Naive thymus-derived CD4-positive, alpha-beta T cell (primary cell): ENCODE data around the gene ST6GALNAC1. TPM values are rescaled to one million over a fixed set of nuclear protein-coding genes. Genes with fewer than 3 reads are reported as not detected.

ENCODE experiments used
- ATAC-seq: fragments of 150-1000 bp; cut with Tn5 transposase; 2 replicates; pipeline ENCODE4 v1.10.0; 2021; ENCODE audit warnings: mild to moderate bottlenecking, moderate library complexity
- CTCF ChIA-PET: fragments of 350-600 bp; sonication (Branson Sonifier 250); formaldehyde crosslinking; loops from one replicate; lab custom pipeline; 2021; ENCODE audit warnings: antibody characterized with exemption; lab: Charles Lee
- POLR2A ChIA-PET: fragments of 350-600 bp; sonication (Branson Sonifier 250); formaldehyde crosslinking; loops from one replicate; lab custom pipeline; 2021; ENCODE audit warnings: antibody characterized with exemption, inconsistent platforms; lab: Charles Lee
- DNase-seq, 9 donors: peaks; one replicate each; pipeline versions ENCODE4 v3.0.0 to v3.0.0-alpha.2; 2020 to 2022; ENCODE audit warnings: mixed read lengths in 1 of 9
- H3K27ac ChIP-seq: one replicate; pipeline ENCODE4 v1.7.0; 2013; ENCODE audit warnings: mild to moderate bottlenecking, low read depth, low read length, moderate library complexity
- H3K27me3 ChIP-seq, 2 donors: one replicate each; pipeline ENCODE4 v1.7.0; 2013; ENCODE audit warnings: low read length in 2 of 2, mild to moderate bottlenecking in 2 of 2, moderate library complexity in 2 of 2; ENCODE audit not compliant: control insufficient read depth in 2 of 2, insufficient read depth in 2 of 2
- H3K36me3 ChIP-seq, 3 experiments: 1 replicate in 2 of 3; 2 replicates in 1 of 3; pipeline ENCODE4 v1.7.0; 2013; ENCODE audit warnings: low read length in 3 of 3, mild to moderate bottlenecking in 3 of 3, moderate library complexity in 1 of 3; ENCODE audit not compliant: insufficient read depth in 3 of 3, control insufficient read depth in 2 of 3
- H3K4me1 ChIP-seq, 2 donors: one replicate each; pipeline ENCODE4 v1.7.0; 2013; ENCODE audit warnings: low read length in 2 of 2, mild to moderate bottlenecking in 2 of 2, moderate library complexity in 1 of 2; ENCODE audit not compliant: control insufficient read depth in 2 of 2, insufficient read depth in 2 of 2
- H3K4me3 ChIP-seq: 2 replicates; pipeline ENCODE4 v1.7.0; 2013; ENCODE audit warnings: mild to moderate bottlenecking, low read length
- H3K9me3 ChIP-seq, 3 experiments: 1 replicate in 2 of 3; 2 replicates in 1 of 3; pipeline ENCODE4 v1.7.0; 2013; ENCODE audit warnings: low read length in 3 of 3; ENCODE audit not compliant: control insufficient read depth in 2 of 3
- H3K27ac Mint-ChIP-seq, 9 donors: one replicate each; pipeline ENCODE4 v1.8.0; 2020 to 2022; ENCODE audit warnings: mixed read lengths in 9 of 9, mild to moderate bottlenecking in 8 of 9, moderate library complexity in 5 of 9, inconsistent platforms in 2 of 9
- H3K27me3 Mint-ChIP-seq, 5 donors: one replicate each; pipeline ENCODE4 v1.8.0; 2021 to 2022; ENCODE audit warnings: mixed read lengths in 5 of 5, mild to moderate bottlenecking in 1 of 5
- H3K36me3 Mint-ChIP-seq, 5 donors: one replicate each; pipeline ENCODE4 v1.8.0; 2020 to 2022; ENCODE audit warnings: mixed read lengths in 5 of 5, mild to moderate bottlenecking in 3 of 5, inconsistent platforms in 1 of 5
- H3K4me1 Mint-ChIP-seq, 7 donors: one replicate each; pipeline ENCODE4 v1.8.0; 2020 to 2022; ENCODE audit warnings: mixed read lengths in 7 of 7, mild to moderate bottlenecking in 3 of 7, inconsistent platforms in 1 of 7
- H3K4me3 Mint-ChIP-seq, 10 donors: one replicate each; pipeline ENCODE4 v1.8.0; 2020 to 2022; ENCODE audit warnings: mild to moderate bottlenecking in 10 of 10, mixed read lengths in 10 of 10, moderate library complexity in 6 of 10, inconsistent platforms in 2 of 10
- H3K9me3 Mint-ChIP-seq, 11 donors: one replicate each; pipeline ENCODE4 v1.8.0; 2020 to 2022; ENCODE audit warnings: mixed read lengths in 11 of 11, mild to moderate bottlenecking in 4 of 11, inconsistent platforms in 1 of 11, moderate library complexity in 1 of 11
- intact Hi-C, 2 donors: fragments of 100-400 bp; cut with micrococcal nuclease; formaldehyde crosslinking; loops; one replicate each; pipeline ENCODE4 v1.15.1; 2023
- polyA plus RNA-seq, 2 donors: library from polyadenylated mRNA; unstranded; fragments of 300-500 nt; fragmentation: Illumina TruSeq; gene quantifications; one replicate each; pipeline ENCODE4 v1.2.3, GENCODE V29; 2021
- total RNA-seq, 6 experiments: library from RNA in 5 of 6; stranded (reverse) in 5 of 6; gene quantifications; 1 replicate in 5 of 6; 2 replicates in 1 of 6; pipeline ENCODE4 v1.2.3 and lab custom pipeline; 2021 to 2026

ST6GALNAC1 gene
- total and polyA plus RNA-seq, 7 experiments from 2014 or later = 1.4 to 20.7 (median 2.6) TPM

GRCh38 chr17:76667786-76668453, 24.4 kb upstream of the ST6GALNAC1 start:
- Histone ChIP-seq H3K27ac (no peak overlapping the region), H3K36me3 (no peaks in the 10 kb centered on the region), H3K9me3 (no peaks in the 10 kb centered on the region), H3K4me3 (no peak overlapping the region), H3K4me1 (peaks cover 19 to 25% of the 10 kb centered on the region in 2 donors), H3K27me3 (no peaks in the 10 kb centered on the region)
- ATAC-seq (no peak), DNase-seq (no peak)
- peaks cover 0 to 4% (median 0%) of the 10 kb centered on the region in 11 donors for H3K9me3 Mint-ChIP-seq
- H3K27me3 Mint-ChIP-seq = peaks cover 0 to 23% (median 0%) of the 10 kb centered on the region in 5 donors
- H3K4me1 Mint-ChIP-seq = peaks cover 18 to 37% (median 31%) of the 10 kb centered on the region in 7 donors
- peak overlapping the region in 2 of 10 donors; percentile 16 to 56 for H3K4me3 Mint-ChIP-seq
- intact Hi-C loops = no loop called here
- ChIA-PET POLR2A (no interaction called here), CTCF (interaction anchor here (1.2 kb wide), 1 partner anchor 13 kb away, joined by 4 read pairs; no protein-coding TSS in a partner anchor)
- H3K36me3 Mint-ChIP-seq = peaks cover 0 to 6% (median 0%) of the 10 kb centered on the region in 5 donors
- peak overlapping the region in 5 of 9 donors; percentile 33 to 72 (median 58) for H3K27ac Mint-ChIP-seq

GRCh38 chr17:76667491-76667755, 23.9 kb upstream of the ST6GALNAC1 start:
- CTCF ChIA-PET = interaction anchor here (1.2 kb wide), 1 partner anchor 14 kb away, joined by 4 read pairs; no protein-coding TSS in a partner anchor
- Mint-ChIP-seq H3K27me3 (peaks cover 0 to 23% (median 0%) of the 10 kb centered on the region in 5 donors), H3K9me3 (peaks cover 0 to 4% (median 0%) of the 10 kb centered on the region in 11 donors), H3K4me1 (peaks cover 15 to 32% (median 27%) of the 10 kb centered on the region in 7 donors), H3K27ac (peak overlapping the region in 2 of 9 donors; percentile 45 to 72), H3K36me3 (peaks cover 0 to 4% (median 0%) of the 10 kb centered on the region in 5 donors), H3K4me3 (peak overlapping the region in 1 of 10 donors; percentile 16)
- Histone ChIP-seq H3K27ac (no peak overlapping the region), H3K9me3 (no peaks in the 10 kb centered on the region), H3K4me1 (peaks cover 14 to 20% of the 10 kb centered on the region in 2 donors), H3K36me3 (no peaks in the 10 kb centered on the region), H3K27me3 (no peaks in the 10 kb centered on the region), H3K4me3 (no peak overlapping the region)
- intact Hi-C loops = no loop called here
- POLR2A ChIA-PET = no interaction called here
- DNase-seq (no peak), ATAC-seq (no peak)

GRCh38 chr17:76660656-76661042, 17.1 kb upstream of the ST6GALNAC1 start:
- no peak for DNase-seq
- ChIA-PET POLR2A (interaction anchor here (0.7 to 2.8 kb wide), 3 partner anchors 10 to 145 kb away, joined by 3 to 15 read pairs (median 5); no protein-coding TSS in a partner anchor), CTCF (interaction anchor here (0.7 to 0.8 kb wide), 2 partner anchors 337 to 1498 kb away, joined by 3 read pairs; no protein-coding TSS in a partner anchor)
- Mint-ChIP-seq H3K27me3 (peaks cover 0 to 14% (median 0%) of the 10 kb centered on the region in 5 donors), H3K9me3 (no peaks in the 10 kb centered on the region), H3K4me3 (peak overlapping the region in 8 of 10 donors; percentile 6 to 70 (median 52)), H3K36me3 (peaks cover 0 to 6% (median 0%) of the 10 kb centered on the region in 5 donors), H3K4me1 (peaks cover 20 to 35% (median 27%) of the 10 kb centered on the region in 7 donors), H3K27ac (peak overlapping the region in 2 of 9 donors; percentile 10 to 88)
- ATAC-seq = no peak
- peaks cover 21 to 31% of the 10 kb centered on the region in 2 donors for H3K4me1 ChIP-seq
- no peaks in the 10 kb centered on the region for H3K9me3 ChIP-seq
- no peak overlapping the region for H3K4me3 ChIP-seq
- intact Hi-C loops = no loop called here
- no peaks in the 10 kb centered on the region for H3K27me3 ChIP-seq
- no peaks in the 10 kb centered on the region for H3K36me3 ChIP-seq
- no peak overlapping the region for H3K27ac ChIP-seq

GRCh38 chr17:76659928-76660655, 16.5 kb upstream of the ST6GALNAC1 start:
- H3K4me1 ChIP-seq = peaks cover 21 to 31% of the 10 kb centered on the region in 2 donors
- CTCF ChIA-PET = interaction anchor here (0.7 to 0.8 kb wide), 2 partner anchors 338 to 1498 kb away, joined by 3 read pairs; no protein-coding TSS in a partner anchor
- peak in 3 of 9 donors; percentile 5 to 18 (median 18) for DNase-seq
- H3K4me1 Mint-ChIP-seq = peaks cover 20 to 35% (median 27%) of the 10 kb centered on the region in 7 donors
- peaks cover 0 to 10% (median 0%) of the 10 kb centered on the region in 5 donors for H3K27me3 Mint-ChIP-seq
- no peak overlapping the region for H3K27ac ChIP-seq
- no peaks in the 10 kb centered on the region for H3K27me3 ChIP-seq
- POLR2A ChIA-PET = interaction anchor here (0.7 to 2.8 kb wide), 3 partner anchors 11 to 145 kb away, joined by 3 to 15 read pairs (median 5); no protein-coding TSS in a partner anchor
- peak; percentile 80 for ATAC-seq
- H3K4me3 ChIP-seq = peak overlapping the region; percentile 6
- no peaks in the 10 kb centered on the region for H3K9me3 ChIP-seq
- H3K36me3 Mint-ChIP-seq = peaks cover 0 to 6% (median 0%) of the 10 kb centered on the region in 5 donors
- intact Hi-C loops = no loop called here
- peak overlapping the region; percentile 12 to 70 (median 51) for H3K4me3 Mint-ChIP-seq
- H3K9me3 Mint-ChIP-seq = no peaks in the 10 kb centered on the region
- H3K27ac Mint-ChIP-seq = peak overlapping the region in 3 of 9 donors; percentile 10 to 88 (median 70)
- H3K36me3 ChIP-seq = no peaks in the 10 kb centered on the region

GRCh38 chr17:76658242-76658662, 14.7 kb upstream of the ST6GALNAC1 start:
- intact Hi-C loops = no loop called here
- Mint-ChIP-seq H3K4me3 (peak overlapping the region in 3 of 10 donors; percentile 26 to 65 (median 42)), H3K9me3 (no peaks in the 10 kb centered on the region), H3K4me1 (peaks cover 20 to 35% (median 28%) of the 10 kb centered on the region in 7 donors), H3K27ac (peak overlapping the region in 4 of 9 donors; percentile 5 to 58 (median 36)), H3K27me3 (peaks cover 0 to 3% (median 0%) of the 10 kb centered on the region in 5 donors), H3K36me3 (peaks cover 0 to 6% (median 0%) of the 10 kb centered on the region in 5 donors)
- Histone ChIP-seq H3K27ac (no peak overlapping the region), H3K27me3 (no peaks in the 10 kb centered on the region), H3K4me1 (peaks cover 21 to 31% of the 10 kb centered on the region in 2 donors), H3K36me3 (no peaks in the 10 kb centered on the region), H3K4me3 (no peak overlapping the region), H3K9me3 (no peaks in the 10 kb centered on the region)
- ChIA-PET POLR2A (interaction anchor here (0.9 to 1.2 kb wide), 2 partner anchors 14 to 51 kb away, joined by 3 read pairs; no protein-coding TSS in a partner anchor), CTCF (interaction anchor here (1.4 kb wide), 1 partner anchor 23 kb away, joined by 3 read pairs; no protein-coding TSS in a partner anchor)
- no peak for DNase-seq
- no peak for ATAC-seq
